Glomerular visceral epithelial cell (primary cell): ENCODE measurements around the gene MOB3B.
"Not testable (repeated sequence)": the region's sequence is repeated elsewhere in the genome, so short reads cannot be mapped to it uniquely, and the experiment has no call there.

Experiments
- DNase-seq: peaks from one replicate; pipeline ENCODE4 v3.0.0-alpha.2; 2016; ENCODE audit errors: extremely low spot score

MOB3B gene

DNA sequence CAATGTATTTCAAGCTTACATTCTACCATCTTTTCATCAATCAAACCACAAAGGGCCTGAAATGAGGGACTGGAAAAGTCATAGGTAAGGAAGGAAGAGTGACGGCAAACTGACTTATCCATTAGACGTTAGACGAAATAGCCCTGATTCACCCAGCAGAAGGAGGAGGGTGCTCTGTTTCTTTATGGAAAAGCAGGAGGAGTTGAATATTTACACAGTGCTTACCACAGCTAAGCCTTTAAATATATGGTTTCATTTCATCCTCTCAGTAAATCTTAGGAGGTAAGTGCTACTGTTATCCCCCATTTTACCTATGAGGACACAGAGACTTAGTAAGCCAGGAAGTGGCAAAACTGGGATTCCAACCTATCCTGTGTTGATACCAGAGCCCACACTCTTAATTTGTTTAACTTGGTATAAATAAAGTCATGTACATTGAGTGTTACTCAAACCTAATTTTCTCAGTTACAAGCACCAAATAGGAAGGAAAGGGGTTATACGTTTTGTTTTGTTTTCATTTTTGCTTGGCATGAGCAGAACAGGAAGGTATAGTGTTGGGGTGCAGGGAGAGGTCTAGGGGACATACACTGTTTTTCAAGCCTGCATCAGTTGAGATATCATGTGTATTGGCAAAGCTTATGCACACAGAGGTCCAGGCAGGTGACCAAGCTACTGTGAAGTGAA is 103.6 kb downstream of the MOB3B start:
- DNase-seq: no peak

DNA sequence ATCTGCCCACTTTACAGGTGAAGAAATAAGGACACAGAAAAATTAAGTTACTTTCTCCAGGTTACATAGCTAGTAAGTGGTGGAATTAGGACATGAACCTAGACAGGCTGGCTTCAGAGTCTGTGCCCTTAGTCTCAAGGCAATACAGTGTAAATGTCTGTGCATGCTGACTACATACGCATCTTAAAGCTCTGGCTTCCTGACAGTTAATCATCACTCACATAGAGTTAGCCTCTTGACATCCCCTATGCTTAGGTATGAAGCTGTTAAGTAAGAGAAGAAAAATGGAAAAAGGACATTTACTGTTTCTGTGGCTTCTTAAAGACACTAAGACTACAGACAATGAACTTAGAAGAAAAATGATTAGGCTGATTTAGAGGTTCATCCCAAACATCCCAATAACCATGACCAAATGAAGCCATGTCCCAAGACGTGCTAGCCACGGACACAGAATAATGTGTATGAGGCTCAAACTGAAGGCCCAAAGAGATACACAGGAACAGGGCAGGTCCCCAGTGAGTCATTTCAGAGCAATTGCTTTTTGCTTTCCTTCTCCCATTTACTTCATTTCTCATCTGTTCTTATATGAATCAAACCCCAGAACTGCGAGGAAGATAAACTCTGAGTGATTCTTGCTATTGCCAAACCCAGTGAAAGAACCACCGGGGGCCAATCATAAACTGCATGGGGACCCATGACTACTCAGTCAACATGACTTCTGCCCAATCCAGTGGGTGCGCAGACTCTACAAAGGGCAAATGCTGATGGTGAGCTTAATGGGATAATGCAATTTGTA is 105.5 kb downstream of the MOB3B start:
- DNase-seq: no peak

DNA sequence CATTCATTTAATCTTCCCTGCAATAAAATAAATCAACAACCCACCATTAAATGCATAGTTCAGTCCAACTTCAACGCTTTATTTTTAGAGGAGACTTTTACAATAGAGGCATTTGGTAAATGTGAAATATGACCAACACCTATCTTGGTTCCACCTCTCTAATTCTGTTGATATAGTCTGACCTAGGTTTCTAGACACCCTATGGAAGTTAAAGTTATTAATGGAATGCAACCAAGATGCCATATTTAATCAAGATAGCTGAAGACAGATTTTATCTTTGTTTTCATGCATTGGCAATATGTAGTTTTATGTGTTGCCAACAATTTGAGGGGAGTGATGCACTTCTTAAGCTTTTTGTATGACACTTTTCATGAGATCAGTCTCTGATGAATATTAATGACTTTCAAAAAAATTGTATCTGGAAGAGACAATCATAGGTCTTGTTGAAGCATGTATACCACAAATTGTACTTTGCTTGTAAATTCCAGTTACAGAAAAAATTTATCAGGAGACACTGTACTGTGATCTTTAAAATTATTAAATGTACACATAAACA is 107.3 kb downstream of the MOB3B start:
- DNase-seq: no peak

DNA sequence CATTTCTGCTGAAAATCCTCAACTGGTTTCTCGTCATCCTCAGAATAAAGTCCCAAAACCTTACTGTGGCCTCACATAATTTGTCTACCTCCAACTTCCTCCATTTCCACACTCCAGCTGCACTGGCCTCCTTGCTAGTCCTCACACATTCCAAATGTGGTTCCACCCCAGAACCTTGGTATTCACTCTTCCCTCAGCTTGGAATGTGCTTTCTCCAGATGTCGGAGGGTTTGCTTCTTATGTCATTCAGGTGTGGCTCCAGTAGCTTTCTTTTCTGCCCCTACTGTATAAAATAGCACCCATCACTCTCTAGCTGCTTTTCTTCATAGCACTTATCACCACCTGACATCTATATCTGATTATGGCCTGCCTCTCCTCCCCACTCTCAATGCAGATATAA is 108.0 kb downstream of the MOB3B start:
- no peak for DNase-seq

DNA sequence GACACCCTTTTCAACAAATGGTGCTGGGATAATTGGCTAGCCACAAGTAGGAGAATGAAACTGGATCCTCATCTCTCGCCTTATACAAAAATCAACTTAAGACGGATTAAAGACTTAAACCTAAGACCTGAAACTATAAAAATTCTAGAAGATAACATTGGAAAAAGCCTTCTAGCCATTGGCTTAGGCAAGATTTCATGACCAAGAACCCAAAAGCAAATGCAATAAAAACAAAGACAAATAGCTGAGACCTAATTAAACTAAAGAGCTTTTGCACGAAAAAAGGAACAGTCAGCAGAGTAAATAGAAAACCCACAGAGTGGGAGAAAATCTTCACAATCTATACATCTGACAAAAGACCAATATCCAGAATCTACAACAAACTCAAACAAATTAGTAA is 110.1 kb downstream of the MOB3B start:
- not testable (repeated sequence) for DNase-seq

DNA sequence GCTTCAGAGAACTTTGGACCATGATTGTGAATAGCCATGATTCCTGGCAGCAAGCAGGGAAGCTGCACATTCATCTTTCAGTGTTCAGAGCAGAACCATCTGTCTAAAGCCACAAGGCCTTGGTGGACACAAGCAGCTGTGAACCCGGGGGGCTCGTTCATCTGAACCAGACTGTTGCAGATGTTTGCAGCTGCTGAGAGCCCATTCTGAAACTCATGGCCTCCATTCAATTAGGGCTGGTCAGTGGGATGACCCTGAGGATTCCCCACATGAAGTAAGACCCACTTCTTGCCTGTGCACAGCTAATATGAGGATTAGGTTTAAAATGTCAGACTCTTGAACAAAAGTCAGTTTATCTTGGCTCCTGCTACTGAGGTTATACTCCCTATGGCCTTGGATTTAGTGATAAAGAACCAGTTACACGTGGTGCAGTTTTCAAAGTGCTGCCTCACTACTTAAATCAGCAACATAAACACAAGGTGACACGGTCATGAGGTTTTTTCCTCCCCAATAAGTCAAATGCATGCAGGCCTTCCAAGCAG is 115.3 kb downstream of the MOB3B start:
- no peak for DNase-seq

DNA sequence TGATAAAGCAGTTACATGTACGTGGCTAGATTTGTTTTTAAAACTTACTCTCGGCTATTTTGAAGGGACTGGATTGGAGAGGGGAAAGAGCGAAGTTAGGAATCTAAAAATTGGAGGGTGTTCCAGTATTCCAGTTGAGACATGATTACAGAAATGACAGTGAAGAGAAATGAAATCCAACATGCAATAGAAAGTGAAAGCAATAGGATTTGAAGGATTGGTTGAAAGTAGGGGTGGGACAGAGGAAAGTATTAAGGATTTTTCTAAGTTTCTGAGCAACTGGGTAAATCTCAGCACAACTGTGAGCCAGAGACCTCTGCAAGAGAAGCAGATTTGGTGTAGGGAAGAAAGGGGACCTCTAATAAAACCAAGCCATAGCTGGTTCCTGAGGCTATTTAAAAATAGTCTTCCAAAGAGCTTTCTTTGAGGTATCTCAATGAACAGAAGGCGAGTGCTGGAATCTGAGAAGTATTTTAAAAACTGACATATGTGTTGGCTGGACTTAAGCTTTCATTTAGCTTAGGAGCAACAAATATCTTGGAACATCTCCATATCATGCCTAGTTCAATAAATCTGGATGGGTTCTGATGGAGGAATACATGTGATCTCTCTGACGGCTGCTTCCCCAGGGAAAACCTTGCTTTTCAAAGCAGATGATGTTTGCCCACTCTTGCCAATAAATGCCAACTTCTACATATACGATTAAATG is 115.9 kb downstream of the MOB3B start:
- no peak for DNase-seq

DNA sequence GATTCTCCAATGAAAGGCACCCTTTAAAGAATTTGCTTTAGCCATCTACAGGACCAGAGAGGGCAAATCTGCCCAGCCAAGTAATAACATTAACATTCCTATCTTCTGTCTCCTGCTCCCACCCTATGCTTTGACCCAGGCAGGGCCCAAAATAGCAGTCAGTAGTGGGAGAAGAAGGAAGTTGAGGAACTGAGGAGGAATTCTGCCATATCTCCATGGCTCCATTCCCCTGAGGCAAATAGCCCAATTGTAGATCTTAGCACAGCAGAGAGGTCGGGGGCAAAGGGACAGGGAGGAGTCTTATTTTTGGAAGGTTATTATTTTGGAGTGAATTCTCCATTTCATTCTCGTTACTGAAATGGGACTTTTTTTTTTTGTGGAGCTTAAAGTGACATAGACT is 116.7 kb downstream of the MOB3B start:
- DNase-seq: no peak

DNA sequence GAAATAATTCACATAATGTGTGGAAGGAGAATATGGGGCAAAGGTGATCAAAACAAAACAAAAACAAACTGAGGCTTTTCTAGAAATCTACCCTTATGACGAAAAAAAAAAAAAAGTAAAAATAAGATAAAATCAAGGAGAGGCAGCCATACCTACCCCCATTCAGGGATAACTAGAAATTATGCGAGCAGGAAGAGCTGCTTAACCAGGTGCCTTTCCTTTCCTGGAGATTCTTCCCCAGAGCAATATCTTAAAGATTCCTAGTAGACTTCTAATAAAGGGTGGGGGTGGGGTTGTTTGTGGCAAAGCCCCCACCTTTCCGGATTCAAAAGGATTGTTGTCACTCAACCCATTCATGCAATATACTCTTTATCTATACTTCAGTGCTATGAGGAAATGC is 117.5 kb downstream of the MOB3B start:
- no peak for DNase-seq

DNA sequence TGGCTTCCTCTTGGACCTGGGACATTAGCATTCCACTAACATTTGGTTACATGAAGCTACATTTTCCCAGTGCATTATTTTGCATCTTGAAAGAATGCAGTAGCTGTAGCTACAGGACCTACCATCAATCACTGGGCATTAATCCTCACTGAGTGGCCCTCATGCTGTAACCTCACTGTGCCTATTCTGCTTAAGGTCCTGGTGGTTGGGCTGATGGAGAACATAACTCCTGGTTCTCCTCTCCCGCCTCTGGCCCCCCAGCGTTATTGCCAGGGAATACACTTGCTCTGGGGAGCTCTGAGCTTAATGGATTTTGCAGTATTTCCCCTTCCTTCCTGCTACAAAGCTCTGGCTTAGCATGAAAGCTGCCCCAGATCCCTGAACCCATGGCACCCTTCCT is 121.1 kb downstream of the MOB3B start:
- no peak for DNase-seq

DNA sequence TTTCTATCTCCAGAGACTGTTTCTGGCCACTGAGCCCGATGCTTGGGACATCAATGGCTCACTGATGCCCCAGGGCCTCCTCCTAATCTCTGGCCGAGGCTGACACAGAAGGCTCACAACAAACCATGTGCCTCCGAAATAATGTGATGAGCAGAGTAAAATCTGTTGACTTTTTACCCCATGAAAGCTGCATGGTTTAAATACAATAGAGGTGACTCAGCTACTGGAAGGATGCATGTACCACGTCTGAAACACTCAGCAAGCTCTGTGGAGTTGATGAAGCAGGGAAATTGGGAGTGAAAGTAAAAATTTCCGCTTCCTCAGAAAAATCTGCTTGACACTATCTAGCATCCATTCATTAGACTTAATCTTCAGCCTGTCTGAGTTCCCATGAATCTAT is 121.6 kb downstream of the MOB3B start:
- peak; percentile 31 for DNase-seq

DNA sequence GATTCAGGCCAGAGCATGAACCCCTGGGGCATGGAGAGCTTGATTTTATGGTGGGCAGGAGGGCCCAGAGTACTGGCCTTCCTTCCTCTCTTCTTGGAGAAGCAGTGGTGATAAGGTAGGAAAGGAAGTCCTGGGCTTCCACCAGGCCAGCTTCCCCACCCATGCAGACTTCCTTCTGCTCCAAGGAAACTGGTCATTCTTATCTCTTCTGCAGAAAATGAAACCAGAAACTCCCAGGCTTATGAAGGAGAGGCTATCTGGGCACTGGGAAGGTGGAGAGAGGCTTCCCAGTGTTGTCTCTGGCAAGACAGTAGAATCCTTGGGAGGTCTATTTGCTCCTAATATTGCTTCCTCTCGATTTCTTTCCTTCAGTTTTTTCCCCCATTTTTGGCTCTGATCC is 122.1 kb downstream of the MOB3B start:
- no peak for DNase-seq

DNA sequence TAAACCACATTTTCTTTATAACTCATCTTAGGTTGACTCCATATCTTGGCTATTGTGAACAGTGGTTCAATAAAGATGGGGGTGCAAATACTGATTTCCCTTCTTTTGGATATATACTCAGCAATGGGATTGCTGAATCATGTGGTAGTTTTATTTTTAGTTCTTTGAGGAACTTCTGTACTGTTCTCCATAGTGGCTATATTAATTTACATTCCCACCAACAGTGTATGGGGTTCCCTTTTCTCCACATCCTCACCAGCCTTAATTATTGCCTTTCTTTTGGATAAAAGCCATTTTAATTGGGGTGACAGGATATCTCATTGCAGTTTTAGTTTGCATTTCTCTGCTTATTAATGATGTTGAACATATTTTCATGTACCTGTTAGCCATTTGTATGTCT is 125.0 kb downstream of the MOB3B start:
- DNase-seq: no peak

DNA sequence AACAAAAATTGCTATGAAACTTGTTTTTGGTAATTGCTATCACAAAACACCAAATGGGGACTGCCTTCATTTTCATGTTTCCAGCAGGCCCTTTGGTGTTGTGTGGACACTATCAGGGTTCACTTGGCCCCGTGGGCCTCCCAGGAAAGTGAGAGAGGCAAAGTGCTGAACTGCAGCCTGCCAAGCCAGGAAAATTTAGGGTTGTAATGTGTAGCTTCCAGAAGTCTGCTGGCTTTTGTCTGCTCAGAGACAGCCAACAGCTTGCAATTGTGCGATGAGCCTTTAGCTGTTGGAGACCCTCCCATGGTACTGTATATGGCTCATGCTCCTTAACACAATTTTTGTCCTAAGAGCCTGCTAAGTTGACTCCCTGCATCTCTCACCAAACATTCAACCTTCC is 127.0 kb downstream of the MOB3B start:
- no peak for DNase-seq

DNA sequence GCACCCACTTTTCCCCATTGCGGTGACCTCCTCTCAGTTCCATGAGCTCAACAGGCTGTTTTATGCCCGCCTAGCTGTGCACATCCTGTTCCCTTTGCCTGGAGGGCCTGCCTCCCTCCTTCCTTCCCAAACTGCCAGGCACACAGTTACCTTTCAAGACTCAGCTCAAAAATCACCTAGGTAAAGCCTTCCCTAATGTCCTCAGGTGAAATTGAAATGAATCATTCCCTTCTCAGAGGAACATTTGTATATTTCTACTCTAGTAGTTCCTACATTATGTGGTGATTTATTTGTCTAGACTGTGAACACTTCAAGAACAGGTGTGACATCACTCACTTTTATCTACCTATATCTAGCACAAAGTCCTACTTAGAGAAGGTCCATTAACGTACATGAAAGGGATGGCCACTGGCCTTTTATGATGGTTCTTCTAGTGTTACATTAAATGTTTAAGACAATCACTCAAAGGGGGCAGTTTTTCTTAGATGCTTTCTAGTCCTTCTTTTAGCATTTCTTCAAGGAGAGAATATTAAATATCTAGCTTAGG is 129.2 kb downstream of the MOB3B start:
- DNase-seq: no peak

DNA sequence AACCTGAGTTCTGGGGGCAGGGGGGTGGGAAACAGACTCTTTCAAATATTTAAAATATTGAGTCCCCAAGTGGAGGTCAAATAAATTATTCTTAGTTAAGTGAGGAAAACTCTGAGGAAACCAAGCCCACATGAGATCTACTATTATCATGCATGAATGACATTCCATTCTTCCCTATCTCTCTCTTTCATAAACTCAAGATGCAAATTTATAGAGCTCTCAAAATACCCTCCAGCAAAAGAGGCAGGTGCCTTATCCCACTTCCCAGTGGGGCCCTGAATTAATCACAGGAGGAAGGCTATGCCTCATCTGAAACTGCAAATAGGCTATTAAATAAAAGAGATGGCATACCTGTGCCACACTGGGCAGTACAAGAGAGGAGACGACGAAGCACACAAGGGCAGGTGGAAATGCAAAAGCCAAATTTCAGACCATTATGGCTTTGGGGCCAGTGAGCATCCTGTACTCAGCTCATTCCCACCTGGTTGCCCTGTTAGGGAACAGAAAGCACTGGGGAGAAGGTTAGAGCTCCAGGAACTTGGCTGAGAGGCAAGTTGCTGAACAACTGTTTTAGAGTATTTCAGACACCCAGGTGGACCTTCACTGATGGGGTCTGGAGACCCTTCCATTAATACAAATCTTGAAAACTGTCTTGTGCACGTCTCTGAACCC is 130.5 kb downstream of the MOB3B start:
- DNase-seq: no peak

DNA sequence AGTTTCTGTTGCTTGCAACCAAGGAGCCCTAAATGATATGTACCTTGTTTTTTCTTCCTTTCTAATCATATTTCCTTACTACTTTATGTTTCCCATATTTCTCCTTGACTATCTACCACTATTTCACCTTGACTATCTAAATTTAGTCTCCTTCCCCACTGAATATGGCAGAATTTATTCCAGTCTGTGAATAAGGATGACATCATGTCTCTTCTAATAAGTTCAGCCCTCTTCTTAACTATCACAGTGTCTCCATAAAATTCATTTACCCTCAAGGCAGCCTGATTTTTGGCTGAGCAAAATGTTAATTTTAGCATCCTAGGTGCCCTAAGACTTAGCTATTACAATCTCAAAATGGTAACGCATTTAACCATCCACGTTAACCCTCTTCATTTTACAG is 133.1 kb downstream of the MOB3B start:
- DNase-seq: no peak

DNA sequence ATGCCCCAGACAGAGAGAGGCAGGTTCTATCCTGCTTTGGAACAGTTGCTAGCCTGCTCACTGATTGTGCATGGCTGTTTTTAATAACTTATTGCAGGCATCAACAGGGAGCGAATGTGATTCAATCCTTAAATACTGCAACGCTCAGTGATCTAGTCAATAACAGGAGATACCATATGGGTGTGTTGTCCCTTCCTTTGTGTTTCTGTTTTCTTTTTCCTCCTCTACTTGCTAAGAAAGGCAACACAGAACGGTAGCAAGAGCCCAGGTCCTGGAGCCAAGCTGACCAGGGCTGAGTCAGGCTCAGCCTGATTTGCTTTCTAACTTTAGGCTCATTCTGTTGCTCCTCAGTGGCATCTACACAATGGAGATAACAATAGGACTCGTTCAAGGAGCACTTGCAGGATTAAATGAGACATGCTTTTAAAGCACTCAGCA is 134.1 kb downstream of the MOB3B start:
- no peak for DNase-seq

DNA sequence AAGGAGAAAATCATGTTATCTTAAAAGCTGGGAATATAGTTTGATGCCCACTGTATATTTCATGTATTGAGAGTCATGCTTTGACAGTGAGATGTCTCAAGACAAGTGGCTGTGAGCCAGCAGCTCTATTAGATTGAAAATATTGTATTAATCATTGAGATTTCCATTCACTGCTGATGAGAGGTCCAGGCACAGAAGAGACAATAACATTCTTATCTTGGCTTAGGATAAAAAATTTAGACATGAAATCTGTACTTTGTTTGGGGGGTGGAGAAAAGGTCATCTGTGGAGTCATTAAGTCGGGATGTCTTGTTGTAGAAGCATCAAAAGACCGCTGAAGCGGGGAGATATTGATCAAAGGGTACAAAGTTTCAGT is 134.8 kb downstream of the MOB3B start:
- no peak for DNase-seq

DNA sequence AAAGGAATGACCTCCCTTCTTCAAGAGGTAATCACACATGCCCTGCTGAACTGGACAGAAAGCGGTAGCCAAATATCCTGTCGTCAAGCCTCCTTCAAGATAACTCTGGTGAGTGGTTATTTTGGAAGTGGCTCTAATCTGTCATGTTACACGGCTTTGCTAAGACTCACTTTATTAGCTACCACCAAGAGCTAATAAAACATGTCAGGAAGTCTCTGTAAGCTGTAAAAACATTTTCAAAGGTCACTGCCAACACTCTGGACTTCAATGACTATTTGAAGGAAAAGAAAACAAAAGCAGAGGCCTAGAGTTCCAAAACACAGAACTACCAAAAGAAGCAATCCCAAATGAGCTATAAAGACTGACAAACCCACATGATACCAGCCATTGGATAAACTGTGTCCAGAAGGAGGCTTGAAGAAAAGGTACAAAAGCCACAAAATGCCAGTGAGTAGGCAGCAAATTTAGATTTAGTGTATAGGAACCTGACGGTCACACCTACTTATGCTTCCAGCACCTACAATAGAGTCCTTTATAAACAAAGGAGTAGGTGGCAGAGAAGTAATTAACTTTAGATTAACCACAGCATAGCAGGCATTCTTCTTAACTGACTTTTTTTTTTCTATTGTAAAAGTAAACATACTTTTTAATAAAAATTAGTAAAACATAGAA is 135.3 kb downstream of the MOB3B start:
- no peak for DNase-seq
